ENCODE results near the gene BOD1L1.

BOD1L1 gene

GRCh38 chr4:13627606-13628311 is at the start of gene BOD1L1:
Gene BOD1L1, minus strand, starts transcription at chr4:13627725. Its CDS starts 138 bp downstream, at chr4:13627587.
- peak; percentile 96 for DNase-seq (ENCODE audit: low spot score)

- no peak for DNase-seq (ENCODE audit: low spot score)
Measured at GRCh38 chr4:13674971-13675370, 47.4 kb upstream of the BOD1L1 start.

DNA sequence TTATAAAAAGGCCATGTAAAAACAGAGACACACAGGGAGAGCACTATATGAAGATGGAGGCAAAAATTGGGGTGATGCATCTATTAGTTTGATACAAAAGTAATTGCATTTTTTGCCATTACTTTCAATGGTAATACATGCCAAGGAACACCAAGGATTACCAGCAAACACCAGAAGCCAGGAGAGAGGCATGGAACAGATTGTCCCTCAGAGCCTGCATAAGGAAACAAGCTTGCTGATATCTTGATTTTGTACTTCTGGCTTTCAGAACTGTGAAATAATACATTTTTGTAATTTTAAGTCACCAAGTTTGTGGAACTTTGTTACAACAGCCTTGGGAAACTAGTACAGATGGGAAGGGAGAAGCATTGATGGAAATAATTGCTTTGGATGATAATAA is 45.6 kb upstream of the BOD1L1 start:
- no peak for DNase-seq (ENCODE audit: low spot score)

GRCh38 chr4:13670456-13671160 is 43.1 kb upstream of the BOD1L1 start:
- DNase-seq (ENCODE audit: low spot score) = no peak

DNA sequence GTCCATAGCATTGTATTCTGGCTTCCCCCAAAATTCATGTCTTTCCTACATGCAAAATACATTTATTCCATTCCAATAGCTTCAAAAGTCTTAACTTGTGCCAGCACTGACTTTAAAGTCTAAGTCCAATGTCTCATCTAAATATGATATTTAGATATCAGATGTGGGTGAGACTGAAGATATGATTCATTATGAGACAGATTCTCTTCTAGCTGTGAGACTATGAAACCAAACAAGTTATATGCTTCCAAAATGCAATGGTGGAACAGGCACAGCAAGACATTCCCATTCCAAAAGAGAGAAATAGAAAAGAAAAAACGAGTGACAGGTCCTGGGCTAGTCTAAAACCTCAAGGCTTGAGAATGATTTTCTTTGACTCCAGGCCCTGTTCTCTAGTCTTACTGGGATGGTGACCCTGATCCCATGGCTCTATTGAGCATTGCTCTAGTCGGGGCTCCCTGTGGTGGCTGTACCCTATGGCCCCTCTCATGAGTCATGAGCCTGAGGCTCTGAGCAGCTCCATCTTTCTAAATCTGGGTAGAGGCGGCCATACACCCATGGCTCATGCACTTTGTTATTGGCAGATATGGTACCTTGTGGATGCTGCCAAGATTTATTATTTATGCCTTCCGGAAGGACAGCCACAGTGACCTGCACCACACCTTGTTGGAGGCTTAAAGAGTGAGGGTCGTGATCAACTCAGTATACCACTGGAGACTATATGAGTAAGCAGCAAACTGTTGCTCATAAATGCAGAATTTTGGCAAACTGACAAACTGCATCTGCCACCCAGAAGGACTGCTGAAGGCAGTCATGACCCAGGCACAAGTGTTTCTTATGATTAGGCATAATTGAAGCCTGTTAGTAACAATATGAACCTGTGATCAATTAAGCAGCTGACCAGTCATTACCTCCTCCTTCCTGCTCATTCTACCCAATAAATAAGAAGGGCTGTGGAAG is 38.5 kb upstream of the BOD1L1 start:
- no peak for DNase-seq (ENCODE audit: low spot score)

DNA sequence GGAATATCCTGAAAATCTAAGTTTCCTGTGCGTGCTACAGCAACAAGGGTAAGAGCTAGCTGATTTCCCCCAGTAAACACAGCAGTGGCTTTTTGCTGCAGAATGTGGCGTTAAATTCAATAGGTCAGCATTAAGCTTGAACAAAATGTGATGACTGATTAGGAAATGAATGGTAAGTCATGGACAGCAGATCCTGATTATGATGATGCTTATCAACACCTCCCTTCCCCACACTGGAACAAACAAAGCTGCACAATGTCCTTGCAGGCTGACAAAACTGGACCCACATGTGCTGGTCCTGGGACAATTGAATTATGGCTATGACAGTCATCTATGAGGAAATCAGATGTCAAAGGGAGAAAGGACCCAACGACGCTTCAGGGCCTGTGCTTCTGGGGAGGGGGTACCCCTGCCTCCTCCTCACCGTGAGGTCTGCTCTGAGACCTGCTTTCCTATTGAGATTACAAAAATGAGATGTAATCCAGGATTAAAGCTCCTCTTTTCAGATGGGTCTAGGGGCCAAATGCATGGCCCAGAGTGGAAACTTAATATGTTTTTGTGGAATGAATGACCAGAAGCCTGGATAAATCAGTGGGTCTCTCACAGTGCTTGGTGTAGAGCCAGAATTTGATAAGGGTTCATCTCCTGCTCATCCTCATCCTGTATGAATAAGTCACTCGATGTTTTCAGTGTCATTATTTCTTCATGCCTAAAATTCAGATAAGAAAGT is 32.0 kb upstream of the BOD1L1 start:
- no peak for DNase-seq (ENCODE audit: low spot score)

DNA sequence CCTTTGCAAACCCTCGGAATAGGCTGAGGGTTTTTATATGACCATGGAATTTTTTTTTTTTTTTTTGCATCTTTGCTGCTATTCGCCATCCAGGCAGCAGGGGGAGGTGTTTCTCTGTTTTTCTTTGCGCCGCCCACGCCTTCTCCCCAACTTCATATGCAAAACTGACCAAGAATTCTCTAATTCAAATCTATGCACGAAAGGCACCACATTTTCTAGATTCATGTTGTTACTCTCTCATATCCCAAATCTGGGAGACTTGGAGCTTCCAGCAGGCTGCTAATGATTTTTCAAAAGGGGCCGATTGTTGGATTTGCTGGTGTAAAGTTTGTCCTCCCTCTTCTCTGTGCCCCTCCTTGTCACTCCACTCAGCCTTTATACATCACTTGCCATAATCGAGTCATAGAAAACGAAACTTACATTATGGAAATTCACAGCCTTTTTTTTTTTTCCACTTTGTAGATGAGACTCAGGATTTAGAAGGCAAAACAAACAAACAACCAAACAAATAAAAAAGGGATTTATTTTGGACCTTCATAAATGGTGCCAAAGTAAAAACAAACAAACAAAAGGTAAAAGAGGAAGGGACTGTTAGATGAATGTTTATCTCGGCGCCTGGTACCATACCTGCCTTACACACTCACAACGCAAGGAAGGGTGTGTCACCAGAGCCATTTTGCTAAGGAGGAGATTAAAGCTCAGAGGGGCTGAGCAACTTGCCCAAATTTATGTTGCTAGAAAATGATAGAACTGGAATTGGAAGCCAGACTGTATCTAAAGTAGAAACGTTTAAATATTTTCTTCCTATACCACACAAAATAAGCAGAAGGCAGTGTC is 29.3 kb upstream of the BOD1L1 start:
- peak; percentile 41 for DNase-seq (ENCODE audit: low spot score)

GRCh38 chr4:13654162-13654797 is 26.8 kb upstream of the BOD1L1 start:
- peak; percentile 65 for DNase-seq (ENCODE audit: low spot score)

DNA sequence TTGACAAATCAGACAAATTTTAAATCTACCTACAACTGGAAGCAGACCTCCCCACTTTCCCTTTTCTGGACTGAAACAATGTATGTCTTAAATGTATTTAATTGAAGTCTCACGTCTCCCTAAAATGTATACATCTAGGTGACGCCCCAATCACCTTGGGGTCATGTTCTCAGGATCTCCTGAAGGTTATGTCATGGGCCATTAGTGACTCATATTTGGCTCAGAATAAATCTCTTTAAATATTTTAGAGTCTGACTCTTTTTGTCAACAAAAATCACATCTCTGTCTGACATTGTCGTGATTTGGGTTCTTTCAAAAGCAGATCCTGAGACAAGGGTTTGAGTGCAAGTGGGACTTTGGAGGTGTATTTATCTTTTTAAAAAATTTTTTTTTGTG is 26.2 kb upstream of the BOD1L1 start:
- no peak for DNase-seq (ENCODE audit: low spot score)

GRCh38 chr4:13647031-13647430 is 19.5 kb upstream of the BOD1L1 start:
- no peak for DNase-seq (ENCODE audit: low spot score)

- DNase-seq (ENCODE audit: low spot score) = no peak
Measured at GRCh38 chr4:13645075-13645474, 17.6 kb upstream of the BOD1L1 start.

GRCh38 chr4:13642170-13642950 is 14.8 kb upstream of the BOD1L1 start:
- DNase-seq (ENCODE audit: low spot score) = no peak

DNA sequence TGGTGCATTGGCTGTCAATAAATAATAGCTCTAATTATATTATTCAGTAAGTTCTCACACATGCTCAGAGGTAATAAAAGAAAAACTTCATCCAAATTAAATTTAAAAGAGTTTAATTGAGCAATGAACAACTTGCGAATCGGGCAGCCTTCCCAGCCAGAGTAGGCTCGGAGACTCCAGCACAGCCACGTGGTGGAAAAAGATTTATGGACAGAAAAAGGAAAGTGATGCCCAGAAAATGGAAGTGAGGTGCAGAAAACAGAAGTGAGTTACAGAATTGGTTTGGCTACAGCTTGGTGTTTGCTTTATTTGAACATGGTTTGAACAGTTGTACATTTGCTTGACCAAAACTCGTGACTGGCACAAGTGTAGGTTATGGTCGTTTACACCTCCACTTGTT is 13.6 kb upstream of the BOD1L1 start:
- DNase-seq (ENCODE audit: low spot score) = no peak

GRCh38 chr4:13640149-13640940 is 12.8 kb upstream of the BOD1L1 start:
- DNase-seq (ENCODE audit: low spot score) = no peak

DNA sequence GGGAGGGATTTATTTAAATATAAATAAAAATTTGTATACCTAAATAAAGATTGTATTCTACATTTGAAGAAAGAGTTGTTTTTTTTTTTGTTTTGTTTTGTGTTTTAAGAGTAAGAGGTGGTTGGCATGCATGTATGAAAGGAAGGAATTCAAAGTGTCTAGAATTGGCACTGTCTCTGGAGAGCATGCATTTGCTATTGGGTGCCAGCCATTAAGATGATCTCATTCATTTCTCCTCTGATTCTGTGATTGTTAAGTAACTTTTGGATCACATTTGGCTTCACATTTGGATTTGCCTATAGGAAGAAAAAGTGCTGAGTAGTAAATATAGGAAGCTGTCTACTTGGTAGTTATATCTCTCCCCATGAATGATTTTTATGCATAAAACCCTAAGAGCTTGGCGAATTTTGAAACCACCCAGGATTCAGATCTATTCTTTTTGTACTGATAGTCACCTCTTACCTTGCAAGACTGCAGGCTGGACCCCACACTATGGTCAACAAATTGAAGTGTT is 7.8 kb upstream of the BOD1L1 start:
- DNase-seq (ENCODE audit: low spot score) = no peak

DNA sequence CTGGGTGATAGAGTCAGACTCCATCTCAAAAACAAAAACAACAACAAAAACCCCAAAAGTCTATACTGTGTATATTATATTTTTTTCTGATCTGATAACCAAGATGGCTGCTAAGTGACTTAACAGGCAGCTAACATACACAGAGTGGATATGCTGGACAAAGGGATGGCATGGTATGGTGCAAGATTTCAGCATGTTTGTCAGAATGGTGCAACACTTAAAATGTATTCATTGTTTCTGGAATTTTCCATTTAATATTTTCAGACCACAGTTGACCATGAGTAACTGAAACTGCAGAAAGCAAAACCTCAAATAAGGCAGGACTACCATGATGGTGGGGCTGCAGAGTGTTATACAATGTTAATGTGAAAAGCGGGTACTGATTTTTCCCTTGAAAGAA is 6.1 kb upstream of the BOD1L1 start:
- DNase-seq (ENCODE audit: low spot score) = no peak

GRCh38 chr4:13627178-13627605 is 333 bp downstream of the BOD1L1 start:
- peak; percentile 20 for DNase-seq (ENCODE audit: low spot score)

DNA sequence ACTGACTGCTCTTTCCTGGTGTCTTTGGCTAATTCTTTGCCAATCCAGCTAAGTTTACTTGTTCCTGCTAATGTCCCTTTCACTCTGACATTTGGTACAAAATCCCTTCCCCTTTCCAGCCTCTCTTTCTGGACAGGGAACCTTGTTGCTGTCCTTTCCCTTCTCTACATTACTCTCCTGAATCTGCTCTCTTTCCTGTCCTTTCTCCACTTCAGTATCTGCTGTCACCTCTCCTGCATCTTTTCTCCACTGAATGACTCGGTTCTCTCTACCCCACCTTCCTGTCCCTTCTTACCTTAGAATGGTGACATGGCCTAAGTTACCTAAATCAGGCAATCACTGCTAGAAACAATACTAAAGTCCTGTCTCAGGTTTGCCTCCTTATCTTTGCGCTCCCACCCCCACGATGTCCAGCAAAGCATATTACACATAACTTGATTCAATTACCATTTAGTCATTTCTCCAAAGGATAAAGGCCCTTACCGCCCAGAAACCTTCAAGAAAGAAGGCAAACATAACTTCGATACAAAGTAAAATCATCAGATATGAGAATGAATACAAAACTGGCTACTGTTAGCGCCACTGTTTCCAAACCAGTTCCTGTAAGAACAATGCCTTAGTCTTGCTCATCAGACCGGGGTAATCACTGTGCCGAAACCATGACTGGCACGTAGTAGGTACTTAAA is 890 bp downstream of the BOD1L1 start:
- DNase-seq (ENCODE audit: low spot score) = no peak
